ENCODE data around the gene BRF1.
A peak's percentile ranks its signal among the peaks of the same experiment; 100 is the strongest.
"Not testable (repeated sequence)": the region's sequence is repeated elsewhere in the genome, so short reads cannot be mapped to it uniquely, and the experiment has no call there.

BRF1 gene

GRCh38 chr14:105307052-105307727 lies 6.4 kb upstream of the BRF1 start:
- no peak for TF ChIP-seq CTCF (IDR thresholded peaks at IDR 0.05; ENCODE audit: extremely low read depth, insufficient read depth, missing control alignments)
- no peak for DNase-seq (ENCODE audit: low spot score)
- in situ Hi-C loops (cut with MboI; ENCODE audit: low pct_unique_long_range_greater_than_20kb, low sequenced_read_pairs, unreplicated experiment): no loop called here

- in situ Hi-C loops (cut with MboI; ENCODE audit: low pct_unique_long_range_greater_than_20kb, low sequenced_read_pairs, unreplicated experiment): no loop called here
- no peak for DNase-seq (ENCODE audit: low spot score)
- TF ChIP-seq CTCF (IDR thresholded peaks at IDR 0.05; ENCODE audit: extremely low read depth, insufficient read depth, missing control alignments): no peak
Observed at GRCh38 chr14:105305791-105306190, 5.0 kb upstream of the BRF1 start.

GRCh38 chr14:105305345-105305744 lies 4.5 kb upstream of the BRF1 start:
- no peak for TF ChIP-seq CTCF (IDR thresholded peaks at IDR 0.05; ENCODE audit: extremely low read depth, insufficient read depth, missing control alignments)
- DNase-seq (ENCODE audit: low spot score): no peak
- in situ Hi-C loops (cut with MboI; ENCODE audit: low pct_unique_long_range_greater_than_20kb, low sequenced_read_pairs, unreplicated experiment): no loop called here

- no peak for TF ChIP-seq CTCF (IDR thresholded peaks at IDR 0.05; ENCODE audit: extremely low read depth, insufficient read depth, missing control alignments)
Observed at GRCh38 chr14:105304565-105304964, 3.8 kb upstream of the BRF1 start.

GRCh38 chr14:105303949-105304348 lies 3.1 kb upstream of the BRF1 start:
- no peak for DNase-seq (ENCODE audit: low spot score)
- in situ Hi-C loops (cut with MboI; ENCODE audit: low pct_unique_long_range_greater_than_20kb, low sequenced_read_pairs, unreplicated experiment): no loop called here
- no peak for TF ChIP-seq CTCF (IDR thresholded peaks at IDR 0.05; ENCODE audit: extremely low read depth, insufficient read depth, missing control alignments)

More at GRCh38 chr14:105304565-105304964, 3.8 kb upstream of the BRF1 start:
- in situ Hi-C loops (cut with MboI; ENCODE audit: low pct_unique_long_range_greater_than_20kb, low sequenced_read_pairs, unreplicated experiment): no loop called here
- DNase-seq (ENCODE audit: low spot score): no peak

GRCh38 chr14:105301915-105302249 lies 1.1 kb upstream of the BRF1 start:
- in situ Hi-C loops (cut with MboI; ENCODE audit: low pct_unique_long_range_greater_than_20kb, low sequenced_read_pairs, unreplicated experiment): not testable (repeated sequence)

GRCh38 chr14:105301103-105301914 lies 508 bp upstream of the BRF1 start:
- in situ Hi-C loops (cut with MboI; ENCODE audit: low pct_unique_long_range_greater_than_20kb, low sequenced_read_pairs, unreplicated experiment): no loop called here
- DNase-seq (ENCODE audit: low spot score): peak; percentile 100
- TF ChIP-seq CTCF (IDR thresholded peaks at IDR 0.05; ENCODE audit: extremely low read depth, insufficient read depth, missing control alignments): no peak

More at GRCh38 chr14:105301915-105302249, 1.1 kb upstream of the BRF1 start:
- not testable (repeated sequence) for DNase-seq (ENCODE audit: low spot score)

Measured in GM13977 (cell line).